Activated CD4-positive, alpha-beta T cell treated with anti-CD3 and anti-CD28 coated beads, Interleukin-10, Interleukin-2, amounts not matched to agents 100 ng/mL and 50 ng/mL, durations not matched to agents 16 hours and 8 hours (primary cell): ENCODE results near the gene CXCL17.
"Not testable (repeated sequence)": the region's sequence is repeated elsewhere in the genome, so short reads cannot be mapped to it uniquely, and the experiment has no call there.

Experiments
- DNase-seq: peaks from one replicate; pipeline ENCODE4 v3.0.0-alpha.2; 2020

CXCL17 gene

GRCh38 chr19:42465827-42466280, 23.1 kb upstream of the CXCL17 start:
- DNase-seq = no peak

GRCh38 chr19:42461700-42462324, 19.1 kb upstream of the CXCL17 start:
- DNase-seq = no peak

- DNase-seq = not testable (repeated sequence)
Measured at GRCh38 chr19:42461231-42461630, 18.5 kb upstream of the CXCL17 start.

GRCh38 chr19:42459926-42460325, 17.2 kb upstream of the CXCL17 start:
- DNase-seq = no peak

- no peak for DNase-seq
Measured at GRCh38 chr19:42455621-42456081, 12.9 kb upstream of the CXCL17 start.

- no peak for DNase-seq
Measured at GRCh38 chr19:42455086-42455485, 12.3 kb upstream of the CXCL17 start.

- DNase-seq = no peak
Measured at GRCh38 chr19:42452590-42452989, 9.8 kb upstream of the CXCL17 start.

GRCh38 chr19:42450314-42450934, 7.7 kb upstream of the CXCL17 start:
- DNase-seq = peak; percentile 86

- not testable (repeated sequence) for DNase-seq
Measured at GRCh38 chr19:42448306-42448705, 5.6 kb upstream of the CXCL17 start.

GRCh38 chr19:42445948-42446347, 3.2 kb upstream of the CXCL17 start:
- no peak for DNase-seq

- DNase-seq = no peak
Measured at GRCh38 chr19:42443944-42444398, 1.2 kb upstream of the CXCL17 start.

- DNase-seq = no peak
Measured at GRCh38 chr19:42441049-42441445, 1.7 kb downstream of the CXCL17 start.

GRCh38 chr19:42440357-42441048, 2.2 kb downstream of the CXCL17 start:
- DNase-seq = peak; percentile 85

GRCh38 chr19:42436006-42436405, 6.7 kb downstream of the CXCL17 start:
- no peak for DNase-seq

GRCh38 chr19:42435316-42435715, 7.4 kb downstream of the CXCL17 start:
- DNase-seq = no peak

GRCh38 chr19:42433503-42434260, 9.1 kb downstream of the CXCL17 start:
- DNase-seq = peak; percentile 67

- DNase-seq = no peak
Measured at GRCh38 chr19:42431486-42431885, 11.3 kb downstream of the CXCL17 start.

GRCh38 chr19:42428676-42429075, 14.1 kb downstream of the CXCL17 start:
- DNase-seq = no peak

- no peak for DNase-seq
Measured at GRCh38 chr19:42427313-42427712, 15.4 kb downstream of the CXCL17 start, which contains the start of gene LIPE. Gene LIPE (minus strand): TSS chr19:42427388. CDS start chr19:42427149, 239 bp downstream.

- DNase-seq = no peak
Measured at GRCh38 chr19:42426643-42427042, 16.1 kb downstream of the CXCL17 start.

GRCh38 chr19:42424712-42425131, 18.0 kb downstream of the CXCL17 start:
- no peak for DNase-seq

GRCh38 chr19:42424345-42424707, 18.4 kb downstream of the CXCL17 start:
- no peak for DNase-seq
